PC-3 (cell line): ENCODE data around the gene EDN3. TPM values are rescaled to one million over a fixed set of nuclear protein-coding genes. Genes with fewer than 3 reads are reported as not detected.

Experiments used
- ATAC-seq: fragments of 200-7000 bp; cut with Tn5 transposase; 2 replicates; pipeline ENCODE4 v1.9.1; 2020; ENCODE audit warnings: mild to moderate bottlenecking, moderate library complexity
- BruUV-seq: library from RNA; stranded (reverse); fragments of 400-500 nt; replicated peaks from 2 replicates; lab custom pipeline; 2021; lab: Mats Ljungman, UMichigan
- CTCF ChIA-PET: fragments of 300-600 bp; sonication (Branson Sonifier 250); formaldehyde crosslinking; loops from one replicate; lab custom pipeline; 2022; ENCODE audit warnings: antibody characterized with exemption; lab: Charles Lee
- POLR2A ChIA-PET: fragments of 300-600 bp; sonication (Branson Sonifier 250); formaldehyde crosslinking; loops from one replicate; lab custom pipeline; 2022; ENCODE audit warnings: antibody characterized with exemption; ENCODE audit not compliant: unreplicated experiment; lab: Charles Lee
- DNase-seq: peaks from one replicate; pipeline ENCODE4 v3.0.0-alpha.2; 2015
- H2AFZ ChIP-seq: fragments of 300-600 bp; sonication (generic); 2 replicates; pipeline ENCODE4 v1.6.0; 2016; ENCODE audit warnings: antibody characterized with exemption, low read length
- H3F3A ChIP-seq: fragments of 300-600 bp; sonication (generic); one replicate; pipeline ENCODE4 v1.6.0; 2017; ENCODE audit warnings: antibody characterized with exemption, low read length, control low read depth, mild to moderate bottlenecking; ENCODE audit not compliant: unreplicated experiment
- H3K27ac ChIP-seq: fragments of 300-600 bp; sonication (generic); 2 replicates; pipeline ENCODE4 v1.5.1; 2016; ENCODE audit warnings: mild to moderate bottlenecking, low read length
- H3K27me3 ChIP-seq: fragments of 300-600 bp; sonication (generic); 2 replicates; pipeline ENCODE4 v1.6.1; 2016; ENCODE audit warnings: low read length, mixed read lengths
- H3K36me3 ChIP-seq: fragments of 300-600 bp; sonication (generic); 2 replicates; pipeline ENCODE4 v1.6.1; 2016; ENCODE audit warnings: low read depth, mixed run types, low read length, mixed read lengths
- H3K4me1 ChIP-seq: fragments of 300-600 bp; sonication (generic); 2 replicates; pipeline ENCODE4 v1.5.1; 2016; ENCODE audit warnings: low read length; ENCODE audit not compliant: insufficient read depth
- H3K4me2 ChIP-seq: fragments of 300-600 bp; sonication (generic); 2 replicates; pipeline ENCODE4 v1.6.0; 2016; ENCODE audit warnings: low read length
- H3K4me3 ChIP-seq: fragments of 300-600 bp; sonication (generic); 2 replicates; pipeline ENCODE4 v1.5.1; 2016; ENCODE audit warnings: mild to moderate bottlenecking, low read length, mixed read lengths
- H3K79me2 ChIP-seq: fragments of 300-600 bp; sonication (generic); 2 replicates; pipeline ENCODE4 v1.6.1; 2017; ENCODE audit warnings: low read length, mixed read lengths
- H3K9ac ChIP-seq: fragments of 300-600 bp; sonication (generic); 2 replicates; pipeline ENCODE4 v1.6.0; 2016; ENCODE audit warnings: mild to moderate bottlenecking, low read length
- H3K9me2 ChIP-seq: fragments of 300-600 bp; sonication (generic); replicated peaks from 2 replicates; pipeline ENCODE4 v1.6.1; 2016; ENCODE audit warnings: mixed run types, low read length, mixed read lengths
- H3K9me3 ChIP-seq: fragments of 300-600 bp; sonication (generic); 2 replicates; pipeline ENCODE4 v1.6.1; 2016; ENCODE audit warnings: low read length, mixed read lengths
- H4K20me1 ChIP-seq: fragments of 300-600 bp; sonication (generic); 2 replicates; pipeline ENCODE4 v1.6.1; 2016; ENCODE audit warnings: low read length, mixed read lengths
- CTCF ChIP-seq: fragments of 300-600 bp; sonication (generic); conservative IDR thresholded peaks from 2 replicates; pipeline ENCODE4 v1.5.1; 2017; ENCODE audit warnings: antibody characterized with exemption, low read depth, mild to moderate bottlenecking, low read length
- EZH2 ChIP-seq: fragments of 300-600 bp; sonication (generic); IDR thresholded peaks from one replicate; pipeline ENCODE4 v1.6.1; 2017; ENCODE audit warnings: antibody characterized with exemption, mild to moderate bottlenecking, low read length; ENCODE audit not compliant: unreplicated experiment
- EZH2phosphoT487 ChIP-seq: fragments of 300-600 bp; sonication (generic); IDR thresholded peaks from 2 replicates; pipeline ENCODE4 v1.6.1; 2018; ENCODE audit warnings: mild to moderate bottlenecking, antibody characterized with exemption, low read length, borderline replicate concordance
- intact Hi-C: fragments of 100-400 bp; cut with micrococcal nuclease; formaldehyde crosslinking; loops from 2 replicates; pipeline ENCODE4 v1.9.0; 2023
- total RNA-seq: library from RNA; depleted of rRNA; stranded (reverse); fragments of >200 nt; gene quantifications from 2 replicates; pipeline ENCODE4 v1.2.3, GENCODE V29; 2014

The EDN3 gene
- total RNA-seq, 1 experiment from 2014 or later: not detected

- H3K9me3 ChIP-seq: no peaks in the 10 kb centered on the region
- ChIA-PET POLR2A (no interaction called here), CTCF (no interaction called here)
- ATAC-seq (no peak), DNase-seq (no peak)
- no peaks in the 10 kb centered on the region for H3F3A ChIP-seq
- no peak overlapping the region for H3K4me2 ChIP-seq
- no peaks in the 10 kb centered on the region for H3K4me1 ChIP-seq
- H3K36me3 ChIP-seq: no peaks in the 10 kb centered on the region
- intact Hi-C loops: no loop called here
- H3K79me2 ChIP-seq: no peaks in the 10 kb centered on the region
- no peak overlapping the region for H2AFZ ChIP-seq
- H4K20me1 ChIP-seq: no peaks in the 10 kb centered on the region
- no peak overlapping the region for H3K27ac ChIP-seq
- TF ChIP-seq EZH2 (no peak), CTCF (no peak), EZH2phosphoT487 (no peak)
- H3K9me2 ChIP-seq: no peaks in the 10 kb centered on the region
- BruUV-seq: no TSS peak
- H3K9ac ChIP-seq: no peak overlapping the region
- peaks cover 87% of the 10 kb centered on the region for H3K27me3 ChIP-seq
- no peak overlapping the region for H3K4me3 ChIP-seq
These were observed 62.7 kb downstream of the EDN3 start for GRCh38 chr20:59363101-59363500.

- Histone ChIP-seq H3K4me3 (no peak overlapping the region), H3F3A (no peaks in the 10 kb centered on the region), H3K9me2 (no peaks in the 10 kb centered on the region), H3K4me2 (no peak overlapping the region), H2AFZ (no peak overlapping the region), H3K9ac (no peak overlapping the region), H3K36me3 (no peaks in the 10 kb centered on the region), H4K20me1 (no peaks in the 10 kb centered on the region), H3K79me2 (no peaks in the 10 kb centered on the region), H3K4me1 (no peaks in the 10 kb centered on the region), H3K27me3 (peaks cover 84% of the 10 kb centered on the region), H3K27ac (no peak overlapping the region), H3K9me3 (no peaks in the 10 kb centered on the region)
- CTCF ChIA-PET: no interaction called here
- POLR2A ChIA-PET: no interaction called here
- DNase-seq (no peak), ATAC-seq (no peak)
- no TSS peak for BruUV-seq
- TF ChIP-seq EZH2: no peak
- TF ChIP-seq CTCF: no peak
- no peak for TF ChIP-seq EZH2phosphoT487
- intact Hi-C loops: no loop called here
These were observed 64.2 kb downstream of the EDN3 start for GRCh38 chr20:59364611-59365010.

GRCh38 chr20:59365611-59366285 is 65.3 kb downstream of the EDN3 start:
- TF ChIP-seq EZH2phosphoT487 (no peak), CTCF (no peak), EZH2 (no peak)
- H3K27me3 ChIP-seq: peaks cover 84% of the 10 kb centered on the region
- no peak for ATAC-seq
- no peak overlapping the region for H2AFZ ChIP-seq
- ChIA-PET CTCF (no interaction called here), POLR2A (no interaction called here)
- H3K9me2 ChIP-seq: no peaks in the 10 kb centered on the region
- H3K79me2 ChIP-seq: no peaks in the 10 kb centered on the region
- no peaks in the 10 kb centered on the region for H3F3A ChIP-seq
- H3K4me1 ChIP-seq: no peaks in the 10 kb centered on the region
- no peak overlapping the region for H3K4me3 ChIP-seq
- no peaks in the 10 kb centered on the region for H3K36me3 ChIP-seq
- no peaks in the 10 kb centered on the region for H3K9me3 ChIP-seq
- H4K20me1 ChIP-seq: no peaks in the 10 kb centered on the region
- DNase-seq: no peak
- H3K9ac ChIP-seq: no peak overlapping the region
- intact Hi-C loops: no loop called here
- H3K27ac ChIP-seq: no peak overlapping the region
- BruUV-seq: no TSS peak
- no peak overlapping the region for H3K4me2 ChIP-seq
